ENCODE measurements around the gene CSTPP1.

The CSTPP1 gene

DNA sequence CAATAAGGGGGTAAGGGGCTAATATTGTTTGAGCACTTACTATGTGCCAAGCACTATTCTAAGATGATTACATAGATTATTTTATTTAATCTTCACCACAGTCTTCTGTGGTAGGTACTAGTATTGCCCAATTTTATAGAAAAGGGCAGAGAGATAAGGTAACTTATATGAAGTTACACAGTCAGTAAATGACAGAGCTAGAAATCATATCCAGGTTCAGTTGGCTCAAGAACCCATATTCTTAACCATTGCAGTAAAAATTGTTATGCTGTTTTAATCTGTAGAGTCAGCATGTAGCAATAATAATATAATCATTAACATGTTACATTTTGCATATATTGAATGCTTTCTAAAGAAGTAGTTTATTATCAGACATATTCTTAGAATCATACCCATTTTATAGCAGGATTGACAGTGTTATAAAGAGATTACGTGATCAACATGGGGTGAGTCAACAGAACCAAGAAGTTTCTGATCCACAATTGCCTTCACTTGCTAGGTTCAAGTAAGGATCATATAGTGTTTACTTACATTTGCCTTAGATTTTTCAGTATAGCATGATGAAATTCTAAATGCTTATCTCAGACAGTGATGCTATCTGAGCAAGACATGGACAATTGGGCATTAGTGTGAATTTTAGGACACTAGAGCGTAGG lies 46.4 kb downstream of the CSTPP1 start:
- Histone ChIP-seq H2AFZ (ENCODE audit: insufficient read depth, low read length, poor library complexity) (no peak overlapping the region), H4K91ac (ENCODE audit: low read depth, low read length) (no peak overlapping the region), H3K36me3 (ENCODE audit: control insufficient read depth in 1 of 2, insufficient read depth in 2 of 2, low read length in 2 of 2) (no peaks in the 10 kb centered on the region), H2BK12ac (ENCODE audit: low read length) (no peak overlapping the region), H3K18ac (ENCODE audit: low read length) (no peak overlapping the region), H2BK120ac (ENCODE audit: insufficient read depth, low read length, poor library complexity) (no peak overlapping the region), H4K12ac (ENCODE audit: low read depth, low read length) (no peak overlapping the region), H3K4me3 (ENCODE audit: low read depth, low read length) (no peak overlapping the region), H4K8ac (ENCODE audit: low read depth, low read length) (no peak overlapping the region), H3K23ac (ENCODE audit: low read length) (no peak overlapping the region), H3K9me3 (ENCODE audit: insufficient read depth, low read depth, low read length) (no peaks in the 10 kb centered on the region), H3K27me3 (ENCODE audit: insufficient read depth, low read length) (no peaks in the 10 kb centered on the region), H3K4me2 (ENCODE audit: low read length) (no peak overlapping the region), H3K9ac (ENCODE audit: low read length) (no peak overlapping the region), H3K79me1 (ENCODE audit: low read length) (no peaks in the 10 kb centered on the region), H3K4ac (ENCODE audit: low read depth, low read length) (no peak overlapping the region), H2AK5ac (ENCODE audit: low read length) (no peak overlapping the region), H3K27ac (ENCODE audit: low read depth, low read length) (no peak overlapping the region), H3K79me2 (ENCODE audit: control insufficient read depth, insufficient read depth, low read length, poor library complexity) (no peaks in the 10 kb centered on the region), H2BK5ac (ENCODE audit: low read depth, low read length, poor library complexity) (no peak overlapping the region), H3K14ac (ENCODE audit: low read length) (no peak overlapping the region), H3K4me1 (ENCODE audit: control insufficient read depth in 1 of 2, insufficient read depth in 2 of 2, low read length in 2 of 2) (no peaks in the 10 kb centered on the region)
- DNase-seq: peak in 1 of 2 donors; percentile 3
- no CpG with 5 or more reads among the region's 2 CpGs for WGBS (ENCODE audit: extremely low coverage, insufficient coverage, insufficient read length)

DNA sequence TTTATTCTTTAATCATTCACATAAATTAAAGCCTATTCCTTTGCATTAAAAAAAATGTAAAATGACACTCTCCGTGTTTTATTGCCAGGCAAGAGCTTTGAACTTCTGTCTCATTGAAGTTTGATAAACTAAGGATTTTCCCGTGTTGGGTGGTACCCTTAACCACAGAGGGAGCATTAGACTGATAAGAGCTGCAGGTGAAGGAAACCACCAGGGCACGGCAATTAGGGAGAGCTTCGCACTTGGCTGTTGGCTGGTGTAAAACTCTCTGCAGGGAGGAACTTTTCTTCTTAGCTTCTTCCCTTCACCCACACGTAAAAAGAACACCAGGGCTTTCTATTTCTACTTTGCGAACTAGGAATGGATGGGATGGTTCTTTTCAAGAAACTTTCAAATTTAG lies 47.0 kb downstream of the CSTPP1 start:
- Histone ChIP-seq H3K4me1 (ENCODE audit: control insufficient read depth in 1 of 2, insufficient read depth in 2 of 2, low read length in 2 of 2) (no peaks in the 10 kb centered on the region), H3K4ac (ENCODE audit: low read depth, low read length) (no peak overlapping the region), H4K91ac (ENCODE audit: low read depth, low read length) (no peak overlapping the region), H3K23ac (ENCODE audit: low read length) (no peak overlapping the region), H2BK12ac (ENCODE audit: low read length) (no peak overlapping the region), H3K79me1 (ENCODE audit: low read length) (no peaks in the 10 kb centered on the region), H2BK120ac (ENCODE audit: insufficient read depth, low read length, poor library complexity) (no peak overlapping the region), H3K9me3 (ENCODE audit: insufficient read depth, low read depth, low read length) (no peaks in the 10 kb centered on the region), H3K4me3 (ENCODE audit: low read depth, low read length) (no peak overlapping the region), H2BK5ac (ENCODE audit: low read depth, low read length, poor library complexity) (no peak overlapping the region), H3K27ac (ENCODE audit: low read depth, low read length) (no peak overlapping the region), H3K4me2 (ENCODE audit: low read length) (no peak overlapping the region), H3K27me3 (ENCODE audit: insufficient read depth, low read length) (no peaks in the 10 kb centered on the region), H3K79me2 (ENCODE audit: control insufficient read depth, insufficient read depth, low read length, poor library complexity) (no peaks in the 10 kb centered on the region), H3K14ac (ENCODE audit: low read length) (no peak overlapping the region), H2AFZ (ENCODE audit: insufficient read depth, low read length, poor library complexity) (no peak overlapping the region), H2AK5ac (ENCODE audit: low read length) (no peak overlapping the region), H3K18ac (ENCODE audit: low read length) (no peak overlapping the region), H3K36me3 (ENCODE audit: control insufficient read depth in 1 of 2, insufficient read depth in 2 of 2, low read length in 2 of 2) (no peaks in the 10 kb centered on the region), H4K8ac (ENCODE audit: low read depth, low read length) (no peak overlapping the region), H4K12ac (ENCODE audit: low read depth, low read length) (no peak overlapping the region), H3K9ac (ENCODE audit: low read length) (no peak overlapping the region)
- no peak for DNase-seq
- WGBS (ENCODE audit: extremely low coverage, insufficient coverage, insufficient read length): no CpG with 5 or more reads among the region's 6 CpGs

DNA sequence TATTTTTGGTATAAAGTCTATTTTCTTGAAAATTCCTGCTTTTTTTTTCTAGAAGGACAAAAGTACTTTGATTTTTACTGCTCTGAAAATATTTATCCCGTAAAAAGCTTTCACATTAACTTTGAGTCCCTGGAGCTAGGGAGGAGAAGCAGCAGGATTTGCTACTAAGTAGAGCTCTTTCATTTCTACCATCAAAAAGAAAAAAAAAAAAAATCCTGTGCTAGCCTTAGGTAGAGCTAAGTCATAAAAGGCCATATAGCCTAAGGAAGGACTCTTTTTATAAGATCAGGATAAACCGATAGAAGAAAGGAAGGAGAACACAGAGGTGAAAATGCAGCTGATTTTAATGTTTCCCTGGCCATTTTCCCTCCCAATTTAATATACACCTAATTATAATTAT lies 48.0 kb downstream of the CSTPP1 start:
- Histone ChIP-seq H3K4me1 (ENCODE audit: control insufficient read depth in 1 of 2, insufficient read depth in 2 of 2, low read length in 2 of 2) (no peaks in the 10 kb centered on the region), H3K9me3 (ENCODE audit: insufficient read depth, low read depth, low read length) (no peaks in the 10 kb centered on the region), H2AFZ (ENCODE audit: insufficient read depth, low read length, poor library complexity) (no peak overlapping the region), H3K4me2 (ENCODE audit: low read length) (no peak overlapping the region), H3K18ac (ENCODE audit: low read length) (no peak overlapping the region), H3K79me2 (ENCODE audit: control insufficient read depth, insufficient read depth, low read length, poor library complexity) (no peaks in the 10 kb centered on the region), H3K4me3 (ENCODE audit: low read depth, low read length) (no peak overlapping the region), H4K12ac (ENCODE audit: low read depth, low read length) (no peak overlapping the region), H3K36me3 (ENCODE audit: control insufficient read depth in 1 of 2, insufficient read depth in 2 of 2, low read length in 2 of 2) (no peaks in the 10 kb centered on the region), H3K79me1 (ENCODE audit: low read length) (no peaks in the 10 kb centered on the region), H2BK12ac (ENCODE audit: low read length) (no peak overlapping the region), H2BK120ac (ENCODE audit: insufficient read depth, low read length, poor library complexity) (no peak overlapping the region), H3K4ac (ENCODE audit: low read depth, low read length) (no peak overlapping the region), H3K23ac (ENCODE audit: low read length) (no peak overlapping the region), H4K8ac (ENCODE audit: low read depth, low read length) (no peak overlapping the region), H3K14ac (ENCODE audit: low read length) (no peak overlapping the region), H3K27me3 (ENCODE audit: insufficient read depth, low read length) (no peaks in the 10 kb centered on the region), H4K91ac (ENCODE audit: low read depth, low read length) (no peak overlapping the region), H3K27ac (ENCODE audit: low read depth, low read length) (no peak overlapping the region), H2AK5ac (ENCODE audit: low read length) (no peak overlapping the region), H3K9ac (ENCODE audit: low read length) (no peak overlapping the region), H2BK5ac (ENCODE audit: low read depth, low read length, poor library complexity) (no peak overlapping the region)
- WGBS (ENCODE audit: extremely low coverage, insufficient coverage, insufficient read length): no CpG with 5 or more reads among the region's 2 CpGs
- no peak for DNase-seq

DNA sequence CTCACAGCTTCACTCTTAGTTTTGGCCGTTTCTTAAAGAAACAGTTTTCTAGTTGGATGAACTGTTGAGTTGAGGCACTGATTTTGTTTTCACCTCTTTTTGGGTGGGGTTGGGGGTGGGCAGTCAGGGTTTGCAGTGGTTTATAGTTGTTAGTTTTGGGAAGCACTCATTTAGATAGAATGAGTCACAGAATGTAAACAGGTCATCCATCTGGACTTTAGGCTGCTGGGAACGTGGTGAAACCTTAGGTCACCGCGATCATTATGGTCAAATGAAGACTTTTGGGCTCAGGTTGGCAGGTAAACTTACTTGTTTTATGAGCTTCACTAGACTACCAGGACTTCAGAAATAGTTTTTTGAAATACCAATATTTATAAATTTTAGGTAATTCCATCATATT lies 48.4 kb downstream of the CSTPP1 start:
- Histone ChIP-seq H2AFZ (ENCODE audit: insufficient read depth, low read length, poor library complexity) (no peak overlapping the region), H3K4me2 (ENCODE audit: low read length) (no peak overlapping the region), H3K4me1 (ENCODE audit: control insufficient read depth in 1 of 2, insufficient read depth in 2 of 2, low read length in 2 of 2) (no peaks in the 10 kb centered on the region), H3K79me1 (ENCODE audit: low read length) (no peaks in the 10 kb centered on the region), H3K36me3 (ENCODE audit: control insufficient read depth in 1 of 2, insufficient read depth in 2 of 2, low read length in 2 of 2) (no peaks in the 10 kb centered on the region), H4K8ac (ENCODE audit: low read depth, low read length) (no peak overlapping the region), H3K9ac (ENCODE audit: low read length) (no peak overlapping the region), H3K14ac (ENCODE audit: low read length) (no peak overlapping the region), H2BK120ac (ENCODE audit: insufficient read depth, low read length, poor library complexity) (no peak overlapping the region), H2BK5ac (ENCODE audit: low read depth, low read length, poor library complexity) (no peak overlapping the region), H3K79me2 (ENCODE audit: control insufficient read depth, insufficient read depth, low read length, poor library complexity) (no peaks in the 10 kb centered on the region), H3K18ac (ENCODE audit: low read length) (no peak overlapping the region), H4K91ac (ENCODE audit: low read depth, low read length) (no peak overlapping the region), H3K27ac (ENCODE audit: low read depth, low read length) (no peak overlapping the region), H3K4ac (ENCODE audit: low read depth, low read length) (no peak overlapping the region), H3K23ac (ENCODE audit: low read length) (no peak overlapping the region), H3K9me3 (ENCODE audit: insufficient read depth, low read depth, low read length) (no peaks in the 10 kb centered on the region), H4K12ac (ENCODE audit: low read depth, low read length) (no peak overlapping the region), H3K4me3 (ENCODE audit: low read depth, low read length) (no peak overlapping the region), H3K27me3 (ENCODE audit: insufficient read depth, low read length) (no peaks in the 10 kb centered on the region), H2BK12ac (ENCODE audit: low read length) (no peak overlapping the region), H2AK5ac (ENCODE audit: low read length) (no peak overlapping the region)
- no CpG with 5 or more reads among the region's 4 CpGs for WGBS (ENCODE audit: extremely low coverage, insufficient coverage, insufficient read length)
- DNase-seq: no peak
